Measurements from ENCODE around the gene CABP4.
"Not testable (repeated sequence)": the region's sequence is repeated elsewhere in the genome, so short reads cannot be mapped to it uniquely, and the experiment has no call there.

The CABP4 gene

DNA sequence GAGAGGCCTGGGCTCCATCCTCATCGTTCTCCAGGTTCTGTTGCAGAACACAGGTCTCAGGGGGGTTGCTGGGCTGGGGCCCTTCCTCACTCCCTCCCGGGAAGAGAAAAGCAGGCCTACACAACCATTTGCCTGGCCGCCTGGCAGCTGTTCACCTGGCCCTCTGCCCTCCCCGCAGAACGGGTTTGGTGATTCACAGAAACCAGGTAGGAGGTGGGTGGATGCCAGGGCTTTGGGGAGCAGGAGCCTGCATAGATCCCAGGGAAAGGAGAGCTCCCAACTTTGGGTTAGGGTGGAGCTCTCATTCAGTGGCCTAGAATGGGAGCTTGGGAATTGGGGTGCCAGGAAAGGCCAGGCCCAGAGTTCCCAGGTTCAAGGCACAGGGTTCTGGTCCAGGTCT lies 12.9 kb downstream of the CABP4 start:
- H3K4me3 ChIP-seq (ENCODE audit: low read length): peak overlapping the region; percentile 62
- TF ChIP-seq, protein P1, sequence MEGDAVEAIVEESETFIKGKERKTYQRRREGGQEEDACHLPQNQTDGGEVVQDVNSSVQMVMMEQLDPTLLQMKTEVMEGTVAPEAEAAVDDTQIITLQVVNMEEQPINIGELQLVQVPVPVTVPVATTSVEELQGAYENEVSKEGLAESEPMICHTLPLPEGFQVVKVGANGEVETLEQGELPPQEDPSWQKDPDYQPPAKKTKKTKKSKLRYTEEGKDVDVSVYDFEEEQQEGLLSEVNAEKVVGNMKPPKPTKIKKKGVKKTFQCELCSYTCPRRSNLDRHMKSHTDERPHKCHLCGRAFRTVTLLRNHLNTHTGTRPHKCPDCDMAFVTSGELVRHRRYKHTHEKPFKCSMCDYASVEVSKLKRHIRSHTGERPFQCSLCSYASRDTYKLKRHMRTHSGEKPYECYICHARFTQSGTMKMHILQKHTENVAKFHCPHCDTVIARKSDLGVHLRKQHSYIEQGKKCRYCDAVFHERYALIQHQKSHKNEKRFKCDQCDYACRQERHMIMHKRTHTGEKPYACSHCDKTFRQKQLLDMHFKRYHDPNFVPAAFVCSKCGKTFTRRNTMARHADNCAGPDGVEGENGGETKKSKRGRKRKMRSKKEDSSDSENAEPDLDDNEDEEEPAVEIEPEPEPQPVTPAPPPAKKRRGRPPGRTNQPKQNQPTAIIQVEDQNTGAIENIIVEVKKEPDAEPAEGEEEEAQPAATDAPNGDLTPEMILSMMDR (IDR thresholded peaks at IDR 0.05; ENCODE audit: insufficient read depth, low read depth, low read length, missing control alignments): no peak
- DNase-seq (ENCODE audit: low read depth): peak; percentile 95

DNA sequence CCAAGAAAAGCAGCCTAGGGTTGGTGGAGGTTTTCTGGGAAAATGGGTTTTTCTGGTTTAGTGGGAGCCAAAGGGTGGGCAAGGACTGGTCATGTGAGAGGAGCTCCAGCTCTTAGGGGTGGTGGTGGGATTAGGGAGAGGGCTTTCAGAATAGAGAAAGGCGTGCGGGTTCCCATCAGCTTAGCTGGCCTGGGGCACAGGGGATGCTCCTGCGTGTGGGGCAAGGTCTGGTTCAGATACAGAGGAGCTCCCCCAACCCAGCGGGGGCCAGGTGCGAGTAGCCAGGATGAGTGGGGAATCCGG lies 13.3 kb downstream of the CABP4 start:
- TF ChIP-seq, protein P1 (IDR thresholded peaks at IDR 0.05; ENCODE audit: insufficient read depth, low read depth, low read length, missing control alignments): no peak
- DNase-seq (ENCODE audit: low read depth): no peak
- peak overlapping the region; percentile 62 for H3K4me3 ChIP-seq (ENCODE audit: low read length)

DNA sequence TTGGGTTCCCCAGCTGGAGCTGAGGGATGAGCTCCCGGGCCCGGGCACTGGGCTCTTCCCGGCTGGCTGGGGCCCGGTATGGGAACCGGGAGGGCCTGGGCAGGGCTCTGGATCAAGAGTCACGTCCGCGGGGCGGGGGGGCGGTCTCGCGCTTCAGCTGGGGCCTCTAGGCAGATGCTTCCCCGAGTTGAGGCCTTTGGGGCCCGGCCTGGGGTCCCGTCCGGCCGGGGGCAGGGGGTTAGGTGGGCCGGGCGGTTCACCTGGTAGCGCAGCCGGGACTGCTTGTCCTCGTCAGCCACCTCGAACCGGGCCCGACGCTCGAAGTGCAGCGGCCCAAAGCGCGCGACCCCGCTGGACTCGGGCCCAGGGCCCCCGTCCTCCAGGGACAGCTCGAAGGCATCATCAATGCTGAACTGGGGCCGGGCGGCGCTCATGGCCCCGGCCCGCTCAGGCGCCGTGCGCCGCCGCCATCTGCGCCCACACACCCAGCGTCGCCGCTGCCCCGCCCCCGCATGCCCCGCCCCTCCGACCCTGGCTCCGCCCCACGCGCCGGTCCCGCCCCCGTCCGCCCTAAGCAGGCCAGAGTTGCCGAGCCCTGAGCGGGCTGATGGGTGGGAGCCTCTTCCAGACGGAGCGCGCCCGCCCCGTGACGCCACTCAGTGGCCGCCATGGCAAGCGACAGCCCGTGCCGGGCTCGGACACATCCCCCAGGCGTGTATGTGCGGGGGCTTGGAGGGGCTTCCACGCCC lies 13.8 kb downstream of the CABP4 start, which contains the start of gene TMEM134:
TMEM134 (minus strand) TSS at position 493 of the 749 bp plus-strand sequence; CDS start at position 434, 59 bp downstream.
- peak within 1 kb of the TSS; percentile 62 for H3K4me3 ChIP-seq (ENCODE audit: low read length)
- DNase-seq (ENCODE audit: low read depth): peak; percentile 94
- TF ChIP-seq, protein P1 (IDR thresholded peaks at IDR 0.05; ENCODE audit: insufficient read depth, low read depth, low read length, missing control alignments): peak; percentile 37

DNA sequence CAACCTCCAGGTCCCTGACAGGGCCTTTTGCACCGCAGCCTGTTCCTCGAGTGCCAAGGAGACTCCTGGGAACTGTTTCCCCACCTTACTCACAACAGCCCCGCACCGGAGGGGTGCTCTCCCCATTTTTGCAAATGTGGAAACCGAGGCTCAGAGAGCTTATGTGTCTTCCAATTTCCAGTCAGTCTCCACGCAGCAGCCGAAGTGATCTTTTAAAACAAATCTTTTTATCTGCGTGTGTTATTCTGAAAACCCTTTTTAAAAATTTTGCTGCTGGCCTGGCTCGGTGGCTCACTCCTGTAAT lies 14.3 kb downstream of the CABP4 start:
- H3K4me3 ChIP-seq (ENCODE audit: low read length): peak overlapping the region; percentile 51
- no peak for DNase-seq (ENCODE audit: low read depth)
- TF ChIP-seq, protein P1 (IDR thresholded peaks at IDR 0.05; ENCODE audit: insufficient read depth, low read depth, low read length, missing control alignments): no peak

DNA sequence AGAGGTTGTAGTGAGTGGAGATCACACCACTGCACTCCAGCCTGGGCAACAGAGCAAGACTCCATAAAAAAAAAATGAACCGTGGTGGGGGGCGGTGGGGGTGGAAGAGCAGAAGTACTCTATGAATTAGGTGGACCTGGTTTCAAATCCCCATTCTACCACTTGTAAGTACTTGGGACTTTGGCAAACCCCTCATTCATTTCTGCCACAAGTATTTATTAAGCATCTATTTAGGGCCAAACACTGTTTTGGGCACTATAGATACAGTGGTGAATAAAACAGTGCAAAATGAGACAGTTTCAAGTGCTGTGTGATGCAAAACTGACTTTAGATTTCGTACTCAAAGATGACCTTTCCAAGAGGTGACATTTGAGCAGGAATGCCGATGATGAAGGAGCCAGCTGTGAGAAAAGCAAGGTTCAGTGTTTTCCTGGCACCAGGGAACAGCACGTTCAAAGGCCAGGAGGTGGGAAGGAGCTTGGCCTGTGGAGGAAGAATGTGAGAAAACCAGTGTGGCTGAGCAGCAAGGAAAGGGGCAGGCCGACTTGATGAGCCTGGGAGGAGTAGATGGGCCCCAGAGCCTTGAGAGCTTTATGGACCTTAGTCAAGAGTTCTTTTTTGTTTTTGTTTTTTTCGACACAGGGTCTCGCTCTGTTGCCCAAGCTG lies 15.3 kb downstream of the CABP4 start:
- no peak for DNase-seq (ENCODE audit: low read depth)
- H3K4me3 ChIP-seq (ENCODE audit: low read length): no peak overlapping the region
- TF ChIP-seq, protein P1 (IDR thresholded peaks at IDR 0.05; ENCODE audit: insufficient read depth, low read depth, low read length, missing control alignments): no peak

DNA sequence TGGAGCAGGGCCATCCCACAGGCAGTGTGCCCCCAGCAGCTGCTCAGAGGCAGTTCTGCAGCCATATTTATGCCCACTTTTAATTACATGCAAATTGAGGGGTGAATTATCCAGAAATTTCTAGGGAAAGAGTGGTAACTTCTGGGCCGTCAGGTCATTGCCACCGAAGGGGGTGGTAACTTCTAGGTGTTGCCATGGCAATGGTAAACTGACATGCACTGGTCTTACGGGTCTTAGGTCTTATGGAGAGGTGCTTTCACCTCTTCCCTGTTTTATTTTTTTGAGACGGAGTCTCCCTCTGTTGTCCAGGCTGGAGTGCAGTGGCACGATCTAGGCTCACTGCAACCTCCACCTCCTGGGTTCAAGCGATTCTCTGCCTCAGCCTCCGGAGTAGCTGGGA lies 17.7 kb downstream of the CABP4 start:
- H3K4me3 ChIP-seq (ENCODE audit: low read length): no peak overlapping the region
- TF ChIP-seq, protein P1 (IDR thresholded peaks at IDR 0.05; ENCODE audit: insufficient read depth, low read depth, low read length, missing control alignments): no peak
- DNase-seq (ENCODE audit: low read depth): no peak

DNA sequence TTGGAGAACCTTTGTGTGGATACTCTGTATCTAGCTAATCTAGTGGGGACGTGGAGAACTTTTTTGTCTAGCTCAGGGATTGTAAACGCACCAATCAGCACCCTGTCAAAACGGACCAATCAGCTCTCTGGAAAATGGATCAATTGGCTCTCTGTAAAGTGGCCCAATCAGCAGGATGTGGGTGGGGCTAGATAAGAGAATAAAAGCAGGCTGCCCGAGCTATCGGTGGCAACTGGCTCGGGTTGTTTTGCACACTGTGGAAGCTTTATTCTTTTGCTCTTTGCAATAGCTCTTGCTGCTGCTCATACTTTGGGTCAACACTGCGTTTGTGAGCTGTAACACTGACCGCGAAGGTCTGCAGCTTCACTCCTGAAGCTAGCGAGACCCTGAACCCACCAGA lies 21.5 kb downstream of the CABP4 start:
- not testable (repeated sequence) for DNase-seq (ENCODE audit: low read depth); H3K4me3 ChIP-seq (ENCODE audit: low read length)

DNA sequence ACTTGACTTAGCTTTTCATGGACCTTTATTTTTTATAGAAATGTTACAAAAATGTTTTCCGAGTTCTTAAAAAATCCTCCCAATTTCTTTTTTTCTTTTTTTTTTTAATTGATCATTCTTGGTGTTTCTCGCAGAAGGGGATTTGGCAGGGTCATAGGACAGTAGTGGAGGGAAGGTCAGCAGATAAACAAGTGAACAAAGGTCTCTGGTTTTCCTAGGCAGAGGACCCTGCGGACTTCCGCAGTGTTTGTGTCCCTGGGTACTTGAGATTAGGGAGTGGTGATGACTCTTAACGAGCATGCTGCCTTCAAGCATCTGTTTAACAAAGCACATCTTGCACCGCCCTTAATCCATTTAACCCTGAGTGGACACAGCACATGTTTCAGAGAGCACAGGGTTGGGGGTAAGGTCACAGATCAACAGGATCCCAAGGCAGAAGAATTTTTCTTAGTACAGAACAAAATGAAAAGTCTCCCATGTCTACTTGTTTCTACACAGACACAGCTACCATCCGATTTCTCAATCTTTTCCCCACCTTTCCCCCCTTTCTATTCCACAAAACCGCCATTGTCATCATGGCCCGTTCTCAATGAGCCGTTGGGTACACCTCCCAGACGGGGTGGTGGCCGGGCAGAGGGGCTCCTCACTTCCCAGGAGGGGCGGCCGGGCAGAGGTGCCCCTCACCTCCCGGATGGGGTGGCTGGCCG lies 22.3 kb downstream of the CABP4 start:
- not testable (repeated sequence) for DNase-seq (ENCODE audit: low read depth); H3K4me3 ChIP-seq (ENCODE audit: low read length)

Measured in epithelial cell of esophagus (primary cell).